ENCODE measurements around the gene MOB1B. TPM values are rescaled to one million over a fixed set of nuclear protein-coding genes. Genes with fewer than 3 reads are reported as not detected.

The MOB1B gene
- total RNA-seq, 3 donors from 2014 or later (not counting 1 experiment from before 2014, with no cell fraction given), result 15.1 to 23.6 (median 22.6) TPM

DNA sequence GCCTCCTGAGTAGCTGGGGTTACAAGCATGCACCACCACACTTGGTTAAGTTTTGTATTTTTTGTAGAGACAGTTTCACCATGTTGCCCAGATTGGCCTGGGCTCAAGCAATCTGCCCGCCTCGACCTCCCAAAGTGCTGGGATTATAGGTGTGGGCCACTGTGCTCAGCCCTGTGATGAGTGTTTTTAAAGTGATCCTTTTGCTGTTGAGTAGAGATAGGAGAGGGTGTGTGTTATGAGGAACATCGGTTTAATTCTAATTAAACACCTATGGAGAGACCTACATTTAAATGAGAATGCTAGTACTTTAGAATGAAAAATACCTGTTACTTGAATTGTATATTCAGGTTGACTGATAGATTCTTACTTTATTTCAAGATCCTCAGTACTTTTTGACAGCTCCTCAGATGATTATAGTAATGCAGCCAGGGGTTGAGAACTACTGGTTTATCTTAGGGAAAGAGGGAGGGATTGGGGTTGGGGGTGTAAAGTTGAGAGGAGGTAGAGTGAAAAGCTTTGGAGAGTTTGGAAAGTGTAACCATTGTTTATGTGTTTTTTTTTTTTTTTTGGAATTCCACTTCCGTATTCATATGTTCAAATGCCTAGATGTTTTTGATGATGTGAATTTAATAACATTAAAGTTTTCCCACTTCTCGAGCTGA lies 54.5 kb downstream of the MOB1B start:
- ATAC-seq (no peak), DNase-seq (no peak)
- Mint-ChIP-seq H3K27me3 (ENCODE audit: low read depth in 2 of 2) (no peaks in the 10 kb centered on the region), H3K9me3 (no peaks in the 10 kb centered on the region), H3K4me1 (no peaks in the 10 kb centered on the region), H3K36me3 (no peaks in the 10 kb centered on the region), H3K4me3 (no peak overlapping the region), H3K27ac (no peak overlapping the region)
- intact Hi-C loops (cut with micrococcal nuclease), result no loop called here
- no peaks in the 10 kb centered on the region for H3K9me3 ChIP-seq (ENCODE audit: control insufficient read depth, insufficient read depth, low read length)
- H3K4me3 ChIP-seq (ENCODE audit: low read length), result no peak overlapping the region
- no peak overlapping the region for H3K27ac ChIP-seq (ENCODE audit: low read length)
- 92% methylated on average over 2 of the region's 5 CpGs for WGBS (ENCODE audit: insufficient coverage)
- no peaks in the 10 kb centered on the region for H3K27me3 ChIP-seq (ENCODE audit: control insufficient read depth, insufficient read depth, low read length)
- peaks cover 10% of the 10 kb centered on the region for H3K36me3 ChIP-seq (ENCODE audit: control insufficient read depth, insufficient read depth, low read length)
- TF ChIP-seq CTCF (IDR thresholded peaks at IDR 0.05), result no peak
- peaks cover 3% of the 10 kb centered on the region for H3K4me1 ChIP-seq (ENCODE audit: control insufficient read depth, insufficient read depth, low read length)

DNA sequence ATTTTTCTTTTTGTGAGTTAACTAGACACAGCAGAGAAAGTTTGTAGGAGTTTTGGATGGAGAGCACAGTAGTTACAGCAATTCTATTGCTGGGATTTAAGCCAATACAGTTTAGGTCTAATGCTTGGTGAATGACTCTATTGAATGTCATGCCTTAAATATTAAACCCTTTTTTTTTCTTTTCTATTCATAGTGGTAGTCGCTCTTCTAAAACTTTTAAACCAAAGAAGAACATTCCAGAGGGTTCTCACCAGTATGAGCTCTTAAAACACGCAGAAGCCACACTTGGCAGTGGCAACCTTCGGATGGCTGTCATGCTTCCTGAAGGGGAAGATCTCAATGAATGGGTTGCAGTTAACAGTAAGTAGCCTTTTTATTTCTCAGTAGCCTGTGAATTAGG lies 56.5 kb downstream of the MOB1B start:
- ATAC-seq, result no peak
- Histone ChIP-seq H3K36me3 (ENCODE audit: control insufficient read depth, insufficient read depth, low read length) (peaks cover 10% of the 10 kb centered on the region), H3K9me3 (ENCODE audit: control insufficient read depth, insufficient read depth, low read length) (no peaks in the 10 kb centered on the region), H3K4me1 (ENCODE audit: control insufficient read depth, insufficient read depth, low read length) (peaks cover 2% of the 10 kb centered on the region), H3K27me3 (ENCODE audit: control insufficient read depth, insufficient read depth, low read length) (no peaks in the 10 kb centered on the region), H3K4me3 (ENCODE audit: low read length) (no peak overlapping the region), H3K27ac (ENCODE audit: low read length) (no peak overlapping the region)
- TF ChIP-seq CTCF (IDR thresholded peaks at IDR 0.05), result no peak
- H3K4me1 Mint-ChIP-seq, result no peaks in the 10 kb centered on the region
- no peaks in the 10 kb centered on the region for H3K36me3 Mint-ChIP-seq
- no peak overlapping the region for H3K4me3 Mint-ChIP-seq
- no peak for DNase-seq
- intact Hi-C loops (cut with micrococcal nuclease), result no loop called here
- H3K9me3 Mint-ChIP-seq, result no peaks in the 10 kb centered on the region
- no peaks in the 10 kb centered on the region for H3K27me3 Mint-ChIP-seq (ENCODE audit: low read depth in 2 of 2)
- no peak overlapping the region for H3K27ac Mint-ChIP-seq
- 96% methylated on average over 3 of the region's 3 CpGs for WGBS (ENCODE audit: insufficient coverage)

GRCh38 chr4:70969076-70969475 lies 66.9 kb downstream of the MOB1B start:
- ATAC-seq, result no peak
- Histone ChIP-seq H3K36me3 (ENCODE audit: control insufficient read depth, insufficient read depth, low read length) (no peaks in the 10 kb centered on the region), H3K27me3 (ENCODE audit: control insufficient read depth, insufficient read depth, low read length) (no peaks in the 10 kb centered on the region), H3K27ac (ENCODE audit: low read length) (no peak overlapping the region), H3K4me3 (ENCODE audit: low read length) (no peak overlapping the region), H3K9me3 (ENCODE audit: control insufficient read depth, insufficient read depth, low read length) (no peaks in the 10 kb centered on the region), H3K4me1 (ENCODE audit: control insufficient read depth, insufficient read depth, low read length) (no peaks in the 10 kb centered on the region)
- Mint-ChIP-seq H3K27me3 (ENCODE audit: low read depth in 2 of 2) (no peaks in the 10 kb centered on the region), H3K36me3 (no peaks in the 10 kb centered on the region), H3K4me3 (no peak overlapping the region), H3K27ac (no peak overlapping the region), H3K9me3 (no peaks in the 10 kb centered on the region), H3K4me1 (peaks cover 6 to 9% of the 10 kb centered on the region in 2 donors)
- 93% methylated on average over 6 of the region's 7 CpGs for WGBS (ENCODE audit: insufficient coverage)
- intact Hi-C loops (cut with micrococcal nuclease), result no loop called here
- TF ChIP-seq CTCF (IDR thresholded peaks at IDR 0.05), result no peak
- DNase-seq, result no peak

GRCh38 chr4:70976252-70976651 lies 74.1 kb downstream of the MOB1B start:
- WGBS (ENCODE audit: insufficient coverage), result 89% methylated on average over 2 of the region's 3 CpGs

More at GRCh38 chr4:70976252-70976651, 74.1 kb downstream of the MOB1B start:
- Histone ChIP-seq H3K36me3 (ENCODE audit: control insufficient read depth, insufficient read depth, low read length) (peaks cover 7% of the 10 kb centered on the region), H3K4me1 (ENCODE audit: control insufficient read depth, insufficient read depth, low read length) (no peaks in the 10 kb centered on the region), H3K9me3 (ENCODE audit: control insufficient read depth, insufficient read depth, low read length) (no peaks in the 10 kb centered on the region), H3K4me3 (ENCODE audit: low read length) (no peak overlapping the region), H3K27ac (ENCODE audit: low read length) (no peak overlapping the region), H3K27me3 (ENCODE audit: control insufficient read depth, insufficient read depth, low read length) (no peaks in the 10 kb centered on the region)
- DNase-seq (no peak), ATAC-seq (no peak)
- TF ChIP-seq CTCF (IDR thresholded peaks at IDR 0.05), result no peak
- intact Hi-C loops (cut with micrococcal nuclease), result no loop called here
- Mint-ChIP-seq H3K4me3 (no peak overlapping the region), H3K9me3 (no peaks in the 10 kb centered on the region), H3K27ac (no peak overlapping the region), H3K4me1 (no peaks in the 10 kb centered on the region), H3K36me3 (peaks cover 8% of the 10 kb centered on the region), H3K27me3 (ENCODE audit: low read depth in 2 of 2) (no peaks in the 10 kb centered on the region)

Data from natural killer cell (primary cell).